LoVo (cell line): ENCODE data around the gene SH3TC2.
A peak's percentile ranks its signal among the peaks of the same experiment; 100 is the strongest.
"Not testable (repeated sequence)": the region's sequence is repeated elsewhere in the genome, so short reads cannot be mapped to it uniquely, and the experiment has no call there.

ENCODE experiments used
- DNase-seq: peaks from one replicate; pipeline ENCODE4 v3.0.0-alpha.2; 2016; ENCODE audit warnings: low spot score

Gene SH3TC2

DNA sequence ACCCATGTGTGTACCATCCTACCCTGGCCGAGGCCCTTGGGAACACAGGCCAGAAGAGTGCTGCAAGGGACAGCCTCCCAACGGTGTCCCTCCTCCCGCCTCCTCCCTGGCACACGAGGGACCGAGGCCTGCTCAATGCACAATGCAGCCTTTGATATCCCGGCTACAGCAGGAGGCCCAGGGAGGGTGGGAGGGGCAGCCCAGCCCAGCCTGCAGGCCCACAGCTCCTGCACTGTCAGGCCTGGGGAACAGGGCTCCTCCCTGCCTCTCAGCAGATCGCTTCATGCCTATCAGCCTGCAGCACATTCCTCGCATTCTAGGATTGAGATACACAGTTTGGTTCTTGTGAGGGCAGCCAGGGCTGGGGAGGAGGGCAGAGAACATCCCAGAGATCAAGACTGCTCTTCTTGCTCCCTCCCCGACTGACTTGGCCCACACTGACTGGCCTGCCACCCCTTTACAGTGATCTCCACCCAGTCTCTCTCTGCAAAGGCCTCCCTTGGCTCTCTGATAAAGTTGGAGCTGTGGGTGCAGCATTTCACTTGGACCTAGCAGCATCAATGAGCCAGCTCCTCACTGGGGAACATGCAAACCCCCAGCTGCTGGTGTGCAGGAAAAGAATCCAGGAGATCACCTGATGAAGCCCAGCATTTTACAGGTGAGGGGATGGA is at the start of gene SH3TC2:
TSS of gene SH3TC2 (minus strand) at position 46 of the 671 bp plus-strand sequence. CDS start at position 6, 40 bp downstream.
- DNase-seq = peak; percentile 86

DNA sequence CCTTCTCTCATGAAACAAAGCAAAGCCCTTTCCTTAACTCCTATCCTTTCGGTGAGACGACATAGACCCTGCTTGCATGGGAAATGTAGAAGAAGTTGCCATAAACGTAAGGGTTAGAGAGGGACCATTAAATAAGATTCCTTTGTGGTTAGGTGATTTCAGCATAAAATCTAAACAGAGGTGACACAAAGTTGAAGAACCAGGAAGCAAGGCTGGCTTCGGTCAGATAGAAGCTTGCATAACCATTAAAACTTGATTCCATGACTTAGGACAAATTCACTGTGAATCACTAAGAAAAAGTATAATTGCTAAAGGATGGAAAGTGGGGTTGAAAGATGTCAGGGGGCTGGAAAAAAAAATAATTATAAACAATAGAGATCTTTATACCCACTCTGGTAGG is 47.5 kb upstream of the SH3TC2 start:
- DNase-seq = no peak

DNA sequence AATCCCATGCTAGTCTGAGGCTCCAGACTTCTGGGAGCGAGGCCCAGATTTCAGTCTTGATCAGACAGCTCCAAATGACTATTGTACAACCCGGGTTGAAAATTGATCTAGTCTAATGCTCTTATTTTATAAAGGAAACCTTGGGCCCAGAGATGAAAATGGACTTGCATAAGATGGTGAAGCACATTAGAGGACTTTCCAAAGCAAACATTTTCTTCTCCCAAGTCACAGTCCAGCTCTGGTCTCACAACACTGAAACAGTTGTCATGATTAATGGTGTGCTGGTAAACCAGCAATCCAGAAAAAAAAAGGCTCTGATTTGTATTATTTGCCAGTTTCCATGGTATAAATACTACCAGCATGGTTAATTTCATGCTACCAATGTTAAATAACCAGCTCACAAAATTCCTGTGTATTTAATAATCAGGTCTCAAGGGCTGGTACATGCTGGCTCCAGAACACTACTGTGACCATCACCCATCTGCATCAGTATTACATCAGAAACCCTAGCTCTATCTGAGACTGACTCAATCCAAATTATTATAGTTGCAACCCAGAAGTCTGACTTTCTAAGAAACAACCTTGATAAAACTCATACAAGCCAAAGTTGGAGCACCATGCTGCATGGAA is 45.9 kb upstream of the SH3TC2 start:
- no peak for DNase-seq

DNA sequence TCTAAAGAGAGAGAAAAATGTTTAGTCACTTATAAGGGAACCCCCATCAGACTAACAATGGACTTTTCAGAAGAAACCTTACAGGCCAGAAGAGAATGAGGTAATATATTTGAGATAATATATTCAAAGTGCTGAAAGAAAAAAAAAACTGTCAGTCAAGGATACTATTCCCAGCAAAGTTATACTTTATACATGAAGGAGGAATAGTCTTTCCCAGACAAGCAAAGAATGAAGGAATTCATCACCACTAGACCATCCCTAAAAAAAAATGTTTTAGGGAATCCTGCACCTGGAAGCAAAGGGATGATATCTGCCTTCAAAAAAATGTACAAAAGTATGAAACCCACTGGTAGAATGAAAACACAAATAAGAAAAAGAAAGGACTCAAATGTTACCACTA is 37.5 kb upstream of the SH3TC2 start:
- no peak for DNase-seq

DNA sequence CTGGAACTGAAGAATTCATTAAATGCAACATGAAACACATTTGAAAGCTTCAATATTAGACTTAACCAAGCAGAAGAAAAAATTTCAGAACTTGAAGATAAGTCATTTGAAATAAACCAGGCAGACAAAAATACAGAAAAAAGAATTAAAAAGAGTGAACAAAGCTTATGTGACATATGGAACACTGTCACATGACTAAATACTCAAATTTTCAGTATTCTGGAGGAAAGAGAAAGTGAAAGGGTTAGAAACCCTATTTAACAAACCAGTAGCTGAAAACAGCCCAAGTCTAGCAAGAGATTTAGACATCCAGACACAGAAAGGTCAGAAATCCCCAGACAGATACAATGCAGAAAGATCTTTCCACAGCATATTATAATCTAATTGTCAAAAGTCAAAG is 37.1 kb upstream of the SH3TC2 start:
- DNase-seq = no peak

DNA sequence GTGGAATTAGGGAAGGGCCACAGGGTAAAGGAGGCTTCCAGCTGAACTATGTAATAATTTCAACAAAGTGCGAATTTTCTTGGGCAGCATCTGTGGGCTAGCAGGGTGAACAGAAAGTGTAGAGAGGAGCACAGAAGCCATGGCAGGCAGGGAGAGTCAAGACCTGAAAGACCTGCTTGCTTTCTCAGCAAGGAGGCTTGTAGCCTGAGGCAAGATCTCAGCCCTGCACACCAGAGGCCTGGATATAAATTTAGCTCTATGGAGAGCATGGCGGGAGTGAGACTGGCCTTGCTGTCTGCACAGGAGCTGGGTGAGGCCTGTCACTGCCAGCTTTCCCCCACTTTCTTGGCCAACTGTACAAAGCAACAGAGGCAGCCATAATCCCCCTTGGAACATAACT is 32.1 kb upstream of the SH3TC2 start:
- DNase-seq = no peak

DNA sequence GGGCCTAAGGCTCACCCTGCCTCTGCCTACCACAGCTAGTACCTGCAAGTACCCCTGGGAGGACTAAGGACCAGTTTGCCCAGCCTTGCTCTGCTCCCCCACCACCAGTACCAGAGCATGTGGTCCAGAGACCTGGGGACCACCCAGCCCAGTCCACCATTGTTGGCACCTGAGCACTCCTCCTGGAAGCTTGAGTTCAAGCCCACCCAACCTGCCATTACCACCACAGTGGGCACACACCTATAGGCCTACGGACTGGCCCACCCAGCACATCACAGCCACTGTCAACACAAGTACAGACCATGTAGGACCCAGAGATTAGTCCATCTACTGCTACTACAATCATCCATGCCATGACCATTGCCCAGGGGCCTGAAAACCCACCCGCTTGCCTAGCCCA is 30.8 kb upstream of the SH3TC2 start:
- no peak for DNase-seq

DNA sequence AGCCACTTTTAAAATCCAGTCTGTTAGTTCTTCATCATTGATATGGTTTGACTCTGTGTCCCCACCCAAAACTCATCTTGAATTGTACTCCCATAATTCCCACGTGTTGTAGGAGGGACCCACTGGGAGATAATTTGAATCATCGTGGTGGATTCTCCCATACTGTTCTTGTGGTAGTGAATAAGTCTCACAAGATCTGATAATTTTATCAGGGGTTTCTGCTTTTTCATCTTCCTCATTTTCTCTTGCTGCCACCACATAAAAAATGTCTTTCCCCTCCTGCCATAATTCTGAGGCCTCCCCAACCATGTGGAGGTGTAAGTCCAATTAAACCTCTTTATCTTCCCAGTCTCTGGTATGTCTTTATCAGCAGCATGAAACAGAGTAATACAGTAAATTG is 26.9 kb upstream of the SH3TC2 start:
- no peak for DNase-seq

DNA sequence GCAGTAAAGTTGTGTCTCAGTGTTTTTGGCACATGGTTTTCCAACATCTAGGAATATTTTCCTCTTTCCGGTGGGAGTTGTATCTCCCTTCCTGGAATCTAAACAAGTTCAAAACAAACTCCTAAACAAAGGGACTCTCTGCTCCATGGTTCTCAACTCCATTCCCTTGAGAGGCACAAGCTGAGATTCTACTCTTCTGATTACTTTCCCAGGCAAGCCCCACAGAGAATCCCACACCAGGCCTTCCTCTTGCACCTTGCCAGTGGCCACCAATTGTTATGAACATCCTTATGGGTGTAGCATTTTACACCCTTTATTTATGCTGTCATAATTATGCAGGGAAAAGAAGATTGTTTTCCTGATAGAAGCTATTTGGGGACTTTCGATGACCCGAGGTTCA is 25.8 kb upstream of the SH3TC2 start:
- DNase-seq = no peak

DNA sequence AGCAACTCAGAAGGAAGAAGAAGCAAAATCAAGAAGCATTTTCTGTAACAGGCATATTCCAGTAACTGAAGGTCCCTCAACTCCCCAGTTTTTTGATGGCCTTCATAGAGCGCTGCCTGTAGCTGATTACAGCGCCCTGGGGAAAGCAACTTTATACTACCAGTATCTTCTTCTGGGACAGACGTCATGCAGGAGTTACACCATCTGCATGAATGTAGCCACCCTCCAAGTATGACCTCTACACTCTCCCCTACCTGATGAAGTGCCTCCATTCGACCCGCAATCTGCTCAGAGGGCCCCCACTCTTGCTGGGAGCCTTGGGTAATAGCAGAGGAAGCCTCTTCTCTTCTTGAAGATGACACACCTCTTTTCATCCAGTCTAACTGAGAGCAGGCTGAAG is 21.0 kb upstream of the SH3TC2 start:
- DNase-seq = no peak

DNA sequence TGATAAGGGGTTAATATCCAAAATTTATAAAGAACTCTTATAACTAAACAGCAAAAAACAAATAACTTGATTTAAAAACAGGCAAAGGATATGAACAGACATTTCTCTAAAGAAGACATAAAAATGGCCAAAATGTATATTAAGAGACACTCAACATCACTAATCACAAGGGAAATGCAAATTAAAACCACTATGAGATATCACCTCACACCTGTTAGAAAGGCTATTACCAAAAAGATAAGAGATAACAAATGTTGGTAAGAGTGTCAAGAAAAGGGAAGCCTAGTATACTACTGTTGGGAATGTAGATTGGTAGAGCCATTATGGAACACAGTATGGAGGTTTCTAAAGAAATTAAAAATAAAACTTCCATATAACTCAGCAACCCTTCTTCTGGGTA is 19.4 kb upstream of the SH3TC2 start:
- no peak for DNase-seq

DNA sequence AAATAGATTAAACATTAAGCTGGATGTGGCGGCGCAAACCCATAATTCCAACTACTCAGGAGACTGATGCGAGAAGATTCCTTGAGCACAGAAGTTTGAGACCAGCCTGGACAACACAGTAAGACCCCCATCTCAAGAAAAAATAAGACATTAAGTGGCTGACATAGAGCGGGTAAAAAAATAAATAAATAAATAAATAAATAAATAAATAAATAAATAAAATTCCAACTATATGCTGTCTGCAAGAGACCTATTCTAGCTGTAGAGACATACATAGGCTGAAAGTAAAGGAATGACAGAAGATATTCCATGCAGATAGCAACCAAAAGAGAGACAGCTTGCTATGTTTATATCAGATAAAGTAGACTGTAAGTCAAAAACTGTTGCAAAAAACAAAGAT is 17.4 kb upstream of the SH3TC2 start:
- no peak for DNase-seq

DNA sequence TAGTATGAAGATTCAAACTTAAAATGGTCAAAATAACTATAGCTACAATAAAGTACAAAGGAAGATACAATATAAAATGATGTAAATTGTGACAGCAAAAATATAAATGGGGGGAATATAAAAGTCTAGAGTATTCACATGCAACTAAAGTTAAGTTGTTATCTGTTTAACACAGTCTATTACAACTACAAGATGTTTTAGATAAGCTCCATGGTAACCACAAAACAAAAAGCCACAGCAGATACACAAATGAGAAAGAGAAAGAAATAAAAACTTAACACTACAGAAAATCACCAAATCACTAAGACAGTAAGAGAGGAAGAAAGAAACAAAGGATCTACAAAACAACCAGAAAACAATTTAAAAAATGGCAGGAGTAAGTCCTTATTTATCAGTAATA is 17.0 kb upstream of the SH3TC2 start:
- DNase-seq = no peak

DNA sequence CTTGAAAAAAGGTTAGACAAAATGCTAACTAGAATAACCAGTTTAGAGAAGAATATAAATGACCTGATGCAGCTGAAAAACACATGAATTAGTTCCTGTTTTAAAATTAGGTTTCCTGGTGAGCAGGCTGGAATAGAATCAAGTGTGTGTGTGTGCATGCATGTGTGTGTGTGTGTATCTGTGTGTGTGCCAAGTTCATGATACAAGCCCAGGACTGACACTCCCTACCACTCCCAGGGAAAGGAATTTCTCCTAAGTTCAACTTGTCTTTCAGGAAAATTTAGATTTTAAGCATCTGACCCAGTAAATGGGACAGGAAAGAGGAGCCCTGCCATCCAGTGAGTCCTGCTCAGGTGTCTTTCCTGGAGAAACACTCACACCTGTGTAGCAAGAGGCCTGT is 11.2 kb upstream of the SH3TC2 start:
- DNase-seq = not testable (repeated sequence)

DNA sequence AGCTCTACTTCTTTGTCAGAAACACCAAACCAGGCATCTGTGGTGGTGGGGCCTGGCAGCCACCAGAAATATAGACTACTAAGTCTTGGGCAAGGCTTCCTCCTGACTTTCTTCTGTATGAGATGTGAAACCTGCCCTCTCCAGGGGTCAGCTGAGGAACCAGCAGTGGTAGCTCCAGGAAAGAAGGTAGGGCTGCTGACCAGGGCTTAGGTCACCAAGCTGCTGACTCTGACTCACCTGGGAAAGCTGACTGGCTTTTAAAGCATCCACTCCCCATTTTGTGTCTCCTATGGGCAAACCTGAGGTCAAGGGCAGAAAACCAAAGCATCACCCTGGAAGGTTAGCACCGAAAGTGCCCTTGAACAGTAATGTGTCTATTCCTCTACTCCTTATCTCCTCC is 10.4 kb upstream of the SH3TC2 start:
- peak; percentile 52 for DNase-seq

DNA sequence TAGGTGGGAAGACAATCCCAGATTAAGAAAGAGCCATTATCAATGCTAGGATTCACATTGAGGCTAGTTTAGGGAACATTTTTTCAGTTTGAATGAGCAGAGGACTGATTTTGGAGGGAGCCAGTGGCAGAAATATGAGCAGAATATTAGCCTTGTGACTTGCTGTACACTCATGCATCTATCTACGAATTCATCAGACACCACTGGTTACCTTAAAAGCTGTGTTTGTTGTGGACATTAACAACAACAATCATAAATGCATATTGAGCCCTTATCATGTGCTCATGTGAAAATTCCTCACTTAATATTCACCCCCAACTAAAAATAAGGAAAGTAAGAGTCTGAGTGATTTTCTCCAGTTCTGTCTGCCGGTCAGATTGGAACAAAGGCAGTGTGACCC is 9.9 kb upstream of the SH3TC2 start:
- DNase-seq = no peak

DNA sequence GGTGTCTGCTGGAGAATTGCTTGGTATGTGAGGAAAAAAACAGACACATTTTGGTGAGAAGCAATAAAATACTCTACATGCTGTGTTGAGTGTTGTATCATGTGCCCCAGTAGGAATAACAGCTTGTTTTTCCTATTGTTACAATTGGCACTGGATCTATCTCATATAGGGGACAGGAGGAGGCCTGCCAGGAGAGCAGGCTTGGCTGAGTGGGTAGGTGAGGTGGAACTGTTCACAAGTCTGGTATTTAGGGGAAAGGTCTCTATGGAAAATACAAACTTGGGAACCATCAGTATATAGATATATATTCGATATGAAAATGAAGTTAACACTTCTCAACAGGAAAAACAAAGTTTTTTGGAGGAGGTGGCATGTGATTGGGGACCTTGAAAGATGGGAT is 9.5 kb upstream of the SH3TC2 start:
- DNase-seq = no peak

DNA sequence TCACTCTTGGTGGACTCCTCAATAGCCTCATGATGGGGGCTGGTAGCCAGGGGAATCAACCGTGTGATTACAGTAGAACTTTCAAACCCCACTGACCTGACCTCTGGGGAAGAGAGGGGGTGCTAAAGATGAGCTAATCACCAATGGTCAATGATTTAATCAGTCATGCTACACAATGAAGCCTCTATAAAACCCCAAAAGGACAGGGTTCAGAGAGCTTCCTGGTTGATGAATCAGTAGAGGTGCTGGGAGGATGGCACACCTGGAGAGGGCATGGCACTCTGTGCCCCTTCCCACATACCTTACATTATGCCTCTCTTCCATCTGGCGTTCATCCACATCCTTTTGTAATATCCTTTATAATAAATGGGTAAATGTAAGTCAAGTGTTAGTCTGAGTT is 8.9 kb upstream of the SH3TC2 start:
- DNase-seq = no peak

DNA sequence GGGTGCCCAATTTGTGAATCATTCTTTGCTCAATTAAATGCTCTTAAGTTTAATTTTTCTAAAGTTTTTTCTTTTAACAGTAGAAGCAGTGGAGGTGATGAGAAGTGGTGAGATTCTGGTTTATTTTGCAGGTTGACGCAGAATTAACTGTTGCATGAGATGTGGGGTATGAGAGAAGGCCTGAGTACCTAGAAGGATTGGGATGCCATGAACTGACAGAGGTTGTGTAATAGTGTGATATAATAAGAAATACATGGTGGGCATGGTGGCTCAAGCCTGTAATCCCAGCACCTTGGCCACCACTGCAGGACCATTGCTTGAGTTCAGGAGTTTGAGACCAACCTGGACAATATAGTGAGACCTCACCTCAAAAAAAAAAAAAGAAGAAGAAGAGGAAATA is 8.4 kb upstream of the SH3TC2 start:
- DNase-seq = no peak

DNA sequence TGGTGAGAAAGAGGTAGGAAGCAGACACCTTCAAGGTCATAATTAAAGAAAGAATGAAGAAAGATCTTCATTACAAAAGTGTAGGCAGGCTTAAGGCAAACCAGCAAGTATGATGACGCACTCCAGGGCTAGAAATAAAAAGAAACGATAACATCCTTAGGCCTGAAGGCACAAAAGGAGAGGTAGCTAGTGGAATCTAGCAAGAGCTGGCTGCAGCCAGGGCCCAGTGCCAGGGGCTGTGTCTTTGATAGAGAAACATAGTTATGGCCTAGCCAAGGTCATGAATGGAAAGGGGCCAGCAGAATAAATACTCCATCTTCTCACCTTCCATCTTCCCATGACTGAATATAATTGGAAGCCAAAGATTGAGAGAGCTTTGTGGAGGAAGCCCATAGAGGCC is 6.8 kb upstream of the SH3TC2 start:
- DNase-seq = no peak

DNA sequence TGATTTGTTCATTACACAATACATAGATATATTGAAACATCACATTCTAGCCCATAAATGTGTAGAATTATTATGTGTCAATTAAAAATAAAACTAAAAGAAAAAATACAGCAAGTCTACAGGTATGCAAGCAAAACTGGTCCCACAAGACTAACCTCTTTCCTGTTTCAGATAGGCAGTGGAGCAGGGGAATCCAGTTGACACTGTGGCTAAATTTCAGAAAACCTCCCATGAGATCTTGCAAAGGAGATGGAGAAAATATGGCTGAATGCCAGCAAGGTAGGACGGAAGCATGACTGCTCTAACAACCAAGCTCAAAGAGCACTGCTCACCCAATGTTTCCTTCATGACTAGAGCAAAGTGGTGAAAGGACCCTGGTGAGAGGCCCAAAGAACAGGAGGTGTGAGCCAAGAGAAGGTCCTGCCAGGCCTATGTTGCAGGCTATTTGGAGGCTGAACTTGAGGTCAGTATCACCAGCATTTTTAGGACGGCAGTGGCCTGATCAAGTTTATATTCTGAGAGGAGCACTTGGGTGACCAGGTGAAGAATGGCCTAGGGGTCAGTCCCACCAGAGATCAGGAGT is 1.1 kb upstream of the SH3TC2 start:
- DNase-seq = no peak

DNA sequence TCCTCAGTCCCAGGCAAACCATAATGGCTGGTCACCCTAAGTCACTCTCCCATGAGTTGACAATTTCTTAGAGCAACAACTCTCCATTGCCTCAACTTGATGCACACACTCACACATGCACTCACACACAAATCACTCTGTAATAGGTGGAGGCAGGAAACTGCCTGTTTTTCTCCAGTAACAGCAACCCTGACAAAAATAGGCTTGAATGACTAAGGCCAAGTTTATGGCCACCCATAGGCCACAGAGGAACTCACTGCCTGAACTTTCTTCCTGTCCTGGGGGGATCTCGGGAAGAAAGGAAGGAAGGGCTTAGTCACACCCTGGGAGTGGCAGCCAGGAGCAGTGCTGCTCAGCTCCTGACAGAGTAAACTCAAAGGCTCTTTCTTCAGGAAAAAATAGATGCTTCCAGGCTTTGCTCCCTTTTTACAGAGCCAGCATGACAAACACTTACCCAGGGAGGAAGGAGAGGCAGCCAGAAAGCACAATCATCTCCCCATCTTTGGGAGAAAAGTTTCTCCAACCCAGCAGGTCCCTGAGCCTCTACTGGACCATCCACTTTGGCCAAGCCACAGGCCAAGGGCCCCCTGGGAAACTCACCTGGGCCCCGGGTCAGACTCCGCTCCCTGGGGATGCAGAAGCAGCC is 368 bp downstream of the SH3TC2 start:
- peak; percentile 96 for DNase-seq

DNA sequence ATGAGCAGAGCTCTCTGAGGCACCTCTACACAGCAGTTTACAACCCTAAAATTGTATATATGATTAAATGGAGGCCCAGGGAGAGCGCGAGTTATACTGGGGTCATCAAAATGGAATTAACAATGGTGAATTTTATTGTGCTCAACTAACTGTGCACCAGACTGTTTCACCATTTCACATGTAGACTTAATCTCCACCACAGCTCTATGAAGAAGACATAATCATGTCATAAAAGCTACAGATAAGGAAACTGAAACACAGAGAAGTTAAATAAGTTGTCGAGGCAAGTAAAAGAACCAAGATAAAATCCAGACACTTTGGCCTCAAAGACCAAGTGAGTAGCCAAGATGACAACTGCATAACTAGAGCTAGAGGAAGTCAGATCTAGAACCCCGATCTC is 1.5 kb downstream of the SH3TC2 start:
- DNase-seq = no peak
